Activated CD4-positive, CD25-positive, alpha-beta regulatory T cell (primary cell): Measurements from ENCODE around the gene AMER3.

Source experiments
- DNase-seq, 4 experiments: peaks; one replicate each; lab custom pipeline; 2025; lab: John Stamatoyannopoulos, UW

The AMER3 gene

GRCh38 chr2:130778781-130779180 lies 23.4 kb downstream of the AMER3 start:
- DNase-seq, result no peak

- DNase-seq, result no peak
Measured at GRCh38 chr2:130785466-130786055, 30.2 kb downstream of the AMER3 start.

GRCh38 chr2:130786076-130786475 lies 30.7 kb downstream of the AMER3 start:
- no peak for DNase-seq

- DNase-seq, result no peak
Measured at GRCh38 chr2:130787841-130788240, 32.5 kb downstream of the AMER3 start.

GRCh38 chr2:130790312-130790711 lies 35.0 kb downstream of the AMER3 start:
- DNase-seq, result no peak

- DNase-seq, result no peak
Measured at GRCh38 chr2:130790804-130791616, 35.7 kb downstream of the AMER3 start.

GRCh38 chr2:130791617-130791939 lies 36.2 kb downstream of the AMER3 start:
- no peak for DNase-seq

- DNase-seq, result no peak
Measured at GRCh38 chr2:130795431-130795830, 40.1 kb downstream of the AMER3 start.

GRCh38 chr2:130796290-130796689 lies 41.0 kb downstream of the AMER3 start:
- DNase-seq, result no peak

GRCh38 chr2:130797493-130798435 lies 42.4 kb downstream of the AMER3 start:
- peak; percentile 90 to 95 (median 92) for DNase-seq

- DNase-seq, result no peak
Measured at GRCh38 chr2:130798472-130799218, 43.3 kb downstream of the AMER3 start.

GRCh38 chr2:130799295-130799694 lies 44.0 kb downstream of the AMER3 start:
- no peak for DNase-seq

- no peak for DNase-seq
Measured at GRCh38 chr2:130805613-130806012, 50.3 kb downstream of the AMER3 start.

GRCh38 chr2:130806370-130806769 lies 51.0 kb downstream of the AMER3 start:
- no peak for DNase-seq

GRCh38 chr2:130807659-130808385 lies 52.5 kb downstream of the AMER3 start:
- DNase-seq, result no peak

- no peak for DNase-seq
Measured at GRCh38 chr2:130808482-130809268, 53.3 kb downstream of the AMER3 start.

GRCh38 chr2:130810490-130810889 lies 55.1 kb downstream of the AMER3 start:
- DNase-seq, result no peak

- no peak for DNase-seq
Measured at GRCh38 chr2:130813722-130814121, 58.4 kb downstream of the AMER3 start.

- DNase-seq, result no peak
Measured at GRCh38 chr2:130814931-130815680, 59.8 kb downstream of the AMER3 start.
